OCI-LY1 (cell line): ENCODE results near the gene RCAN2.

Experiments used
- H2AFZ ChIP-seq: fragments of 200-600 bp; sonication (generic), shearing (Covaris generic); 2 replicates; pipeline ENCODE4 v1.6.0; 2014; ENCODE audit warnings: antibody characterized with exemption, mild to moderate bottlenecking, low read length
- H3F3A ChIP-seq: fragments of 200-600 bp; sonication (generic), shearing (Covaris generic); 2 replicates; pipeline ENCODE4 v1.6.0; 2014; ENCODE audit warnings: mild to moderate bottlenecking, antibody characterized with exemption, low read length, moderate library complexity; ENCODE audit not compliant: insufficient read depth
- H3K27ac ChIP-seq: fragments of 200-600 bp; sonication (generic); 2 replicates; pipeline ENCODE4 v1.5.1; 2014; ENCODE audit warnings: low read length, mixed run types, mild to moderate bottlenecking, low read depth; ENCODE audit not compliant: poor library complexity, severe bottlenecking
- H3K27me3 ChIP-seq: fragments of 200-600 bp; sonication (generic); 2 replicates; pipeline ENCODE4 v1.6.0; 2014; ENCODE audit warnings: antibody characterized with exemption, mild to moderate bottlenecking, low read length, moderate library complexity; ENCODE audit not compliant: insufficient read depth
- H3K36me3 ChIP-seq: fragments of 200-600 bp; sonication (generic); 2 replicates; pipeline ENCODE4 v1.6.1; 2014; ENCODE audit warnings: mild to moderate bottlenecking, antibody characterized with exemption, low read length, moderate library complexity, mixed read lengths; ENCODE audit not compliant: insufficient read depth
- H3K4me1 ChIP-seq: fragments of 200-600 bp; sonication (generic); 2 replicates; pipeline ENCODE4 v1.5.1; 2014; ENCODE audit warnings: mild to moderate bottlenecking, low read length, moderate library complexity; ENCODE audit not compliant: insufficient read depth, severe bottlenecking
- H3K4me2 ChIP-seq: fragments of 200-600 bp; sonication (generic), shearing (Covaris generic); 2 replicates; pipeline ENCODE4 v1.6.1; 2014; ENCODE audit warnings: low read length
- H3K4me3 ChIP-seq: fragments of 200-600 bp; sonication (generic); 2 replicates; pipeline ENCODE4 v1.5.1; 2014; ENCODE audit warnings: low read length, low read depth, mild to moderate bottlenecking, mixed read lengths; ENCODE audit not compliant: poor library complexity, severe bottlenecking
- H3K79me2 ChIP-seq: fragments of 200-600 bp; shearing (Covaris generic); 2 replicates; pipeline ENCODE4 v1.6.1; 2016; ENCODE audit warnings: mixed run types, low read length, mixed read lengths; ENCODE audit not compliant: insufficient read depth
- H3K9ac ChIP-seq: fragments of 200-600 bp; sonication (generic), shearing (Covaris generic); 2 replicates; pipeline ENCODE4 v1.6.1; 2014; ENCODE audit warnings: mild to moderate bottlenecking, low read length, mixed read lengths
- H3K9me2 ChIP-seq: fragments of 200-600 bp; sonication (generic), shearing (Covaris generic); 2 replicates; pipeline ENCODE4 v1.6.1; 2014; ENCODE audit warnings: low read depth, mild to moderate bottlenecking, low read length, mixed read lengths
- H3K9me3 ChIP-seq: fragments of 200-600 bp; shearing (Covaris generic); 2 replicates; pipeline ENCODE4 v1.6.1; 2014; ENCODE audit warnings: low read length, mixed read lengths
- H4K20me1 ChIP-seq: fragments of 200-600 bp; sonication (generic), shearing (Covaris generic); 2 replicates; pipeline ENCODE4 v1.6.0; 2016; ENCODE audit warnings: mild to moderate bottlenecking, low read length; ENCODE audit not compliant: insufficient read depth
- CTCF ChIP-seq: fragments of 200-600 bp; sonication (generic), shearing (Covaris generic); IDR thresholded peaks from 2 replicates; pipeline ENCODE4 v1.5.1; 2017; ENCODE audit warnings: mild to moderate bottlenecking, antibody characterized with exemption, low read length, moderate library complexity, mixed read lengths
- EZH2 ChIP-seq: fragments of 200-600 bp; sonication (generic), shearing (Covaris generic); IDR thresholded peaks from 2 replicates; pipeline ENCODE4 v1.8.0; 2017; ENCODE audit warnings: borderline replicate concordance, mixed run types, mild to moderate bottlenecking, antibody characterized with exemption, low read length, moderate library complexity, mixed read lengths

Gene RCAN2

DNA sequence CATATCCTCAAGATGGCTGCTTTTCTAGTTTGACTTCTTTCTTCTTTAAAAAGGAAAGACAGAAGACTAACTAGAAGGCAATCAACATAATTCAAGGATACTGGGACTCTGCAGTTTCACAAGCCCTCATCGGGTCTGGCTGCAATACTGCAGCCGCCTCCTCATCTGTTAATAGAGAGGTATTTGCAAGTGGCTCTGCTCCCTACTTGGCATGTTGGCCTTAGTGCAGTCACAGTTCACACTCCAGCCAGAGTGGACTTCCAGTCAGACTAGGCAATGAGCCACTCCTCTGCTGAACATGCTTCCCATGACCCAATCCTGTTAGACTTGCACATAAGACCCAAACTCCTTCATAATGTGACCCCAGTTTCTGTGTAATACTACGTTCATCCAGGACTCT lies 178.6 kb downstream of the RCAN2 start:
- Histone ChIP-seq H2AFZ (no peak overlapping the region), H3K4me3 (no peak overlapping the region), H3K36me3 (no peaks in the 10 kb centered on the region), H3K9me2 (no peaks in the 10 kb centered on the region), H3K9me3 (no peaks in the 10 kb centered on the region), H3K4me1 (no peaks in the 10 kb centered on the region), H3K4me2 (no peak overlapping the region), H3K27ac (no peak overlapping the region), H3K9ac (no peak overlapping the region), H4K20me1 (no peaks in the 10 kb centered on the region), H3K27me3 (no peaks in the 10 kb centered on the region), H3F3A (no peaks in the 10 kb centered on the region), H3K79me2 (no peaks in the 10 kb centered on the region)
- no peak for TF ChIP-seq CTCF
- no peak for TF ChIP-seq EZH2

- Histone ChIP-seq H3K9me3 (no peaks in the 10 kb centered on the region), H3K4me3 (no peak overlapping the region), H3K27ac (no peak overlapping the region), H4K20me1 (no peaks in the 10 kb centered on the region), H2AFZ (no peak overlapping the region), H3K9ac (no peak overlapping the region), H3K4me2 (no peak overlapping the region), H3K4me1 (no peaks in the 10 kb centered on the region), H3F3A (no peaks in the 10 kb centered on the region), H3K9me2 (no peaks in the 10 kb centered on the region), H3K79me2 (no peaks in the 10 kb centered on the region), H3K36me3 (no peaks in the 10 kb centered on the region), H3K27me3 (no peaks in the 10 kb centered on the region)
- TF ChIP-seq EZH2 = no peak
- TF ChIP-seq CTCF = no peak
Measured at GRCh38 chr6:46310196-46310595, 181.1 kb downstream of the RCAN2 start.

DNA sequence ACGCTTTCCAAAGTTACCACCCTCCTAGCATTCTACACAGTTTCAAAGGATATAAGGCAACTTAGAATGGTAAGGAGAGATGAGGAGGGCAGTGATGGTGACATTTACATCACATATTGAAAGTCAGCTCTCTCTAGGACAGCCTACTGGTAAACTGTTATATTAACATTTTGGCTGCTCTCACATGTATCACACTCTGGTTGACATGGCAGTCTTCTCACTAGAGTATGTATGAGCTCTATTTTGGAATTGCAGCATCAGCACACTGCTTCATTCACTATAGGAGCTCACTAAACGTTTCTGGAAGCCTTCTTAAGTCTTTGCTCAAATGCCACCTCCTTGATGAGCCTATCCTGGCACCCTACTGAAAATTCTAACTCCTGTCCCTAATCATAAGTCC lies 184.8 kb downstream of the RCAN2 start:
- no peak for TF ChIP-seq EZH2
- TF ChIP-seq CTCF = no peak
- no peaks in the 10 kb centered on the region for H3K9me3 ChIP-seq
- no peaks in the 10 kb centered on the region for H3K27me3 ChIP-seq
- no peaks in the 10 kb centered on the region for H4K20me1 ChIP-seq
- no peaks in the 10 kb centered on the region for H3K36me3 ChIP-seq
- H3F3A ChIP-seq = no peaks in the 10 kb centered on the region
- no peak overlapping the region for H3K4me2 ChIP-seq
- no peaks in the 10 kb centered on the region for H3K4me1 ChIP-seq
- no peak overlapping the region for H3K9ac ChIP-seq
- H3K27ac ChIP-seq = no peak overlapping the region
- H2AFZ ChIP-seq = no peak overlapping the region
- no peaks in the 10 kb centered on the region for H3K9me2 ChIP-seq
- H3K4me3 ChIP-seq = no peak overlapping the region
- no peaks in the 10 kb centered on the region for H3K79me2 ChIP-seq
